Measurements from ENCODE around the gene PGC. TPM values are rescaled to one million over a fixed set of nuclear protein-coding genes. Genes with fewer than 3 reads are reported as not detected.
"Not testable (repeated sequence)": the region's sequence is repeated elsewhere in the genome, so short reads cannot be mapped to it uniquely, and the experiment has no call there.

PGC gene
- total RNA-seq, 1 donor from 2014 or later = not detected

- ATAC-seq = no peak
Measured at GRCh38 chr6:41775293-41775882, 28.2 kb upstream of the PGC start.

GRCh38 chr6:41774841-41775240 lies 27.6 kb upstream of the PGC start:
- no peak for ATAC-seq

- ATAC-seq = no peak
Measured at GRCh38 chr6:41771058-41771983, 24.1 kb upstream of the PGC start.

- ATAC-seq = no peak
Measured at GRCh38 chr6:41770381-41771057, 23.3 kb upstream of the PGC start.

GRCh38 chr6:41769376-41769775 lies 22.2 kb upstream of the PGC start:
- ATAC-seq = no peak

- ATAC-seq = no peak
Measured at GRCh38 chr6:41768545-41769308, 21.5 kb upstream of the PGC start.

- peak; percentile 69 for ATAC-seq
Measured at GRCh38 chr6:41767112-41767833, 20.1 kb upstream of the PGC start.

GRCh38 chr6:41766043-41766664 lies 19.0 kb upstream of the PGC start:
- not testable (repeated sequence) for ATAC-seq

- ATAC-seq = no peak
Measured at GRCh38 chr6:41763470-41763869, 16.3 kb upstream of the PGC start.

GRCh38 chr6:41759905-41760579 lies 12.8 kb upstream of the PGC start:
- no peak for ATAC-seq

- ATAC-seq = peak; percentile 8
Measured at GRCh38 chr6:41759106-41759904, 12.1 kb upstream of the PGC start.

- no peak for ATAC-seq
Measured at GRCh38 chr6:41758641-41759035, 11.4 kb upstream of the PGC start.

- no peak for ATAC-seq
Measured at GRCh38 chr6:41757931-41758640, 10.9 kb upstream of the PGC start.

- ATAC-seq = no peak
Measured at GRCh38 chr6:41757271-41757670, 10.1 kb upstream of the PGC start.

- ATAC-seq = peak; percentile 22
Measured at GRCh38 chr6:41756354-41756753, 9.2 kb upstream of the PGC start.

GRCh38 chr6:41755895-41756294 lies 8.7 kb upstream of the PGC start:
- ATAC-seq = no peak

- no peak for ATAC-seq
Measured at GRCh38 chr6:41750374-41750773, 3.2 kb upstream of the PGC start.

- ATAC-seq = no peak
Measured at GRCh38 chr6:41748542-41748941, 1.3 kb upstream of the PGC start.

- no peak for ATAC-seq
Measured at GRCh38 chr6:41748102-41748477, 893 bp upstream of the PGC start.

Measured in esophagus mucosa (tissue), 1 donor.